ENCODE results near the gene ZNF628.

- TF ChIP-seq CTCF (IDR thresholded peaks at IDR 0.05): no peak
- no peak for TF ChIP-seq POLR2AphosphoS5 (IDR thresholded peaks at IDR 0.05; ENCODE audit: low read depth, low read length)
- no peak for TF ChIP-seq SIN3A (IDR thresholded peaks at IDR 0.05; ENCODE audit: borderline replicate concordance, insufficient read depth, low read depth, low read length)
- no peak for TF ChIP-seq TCF7L2 (IDR thresholded peaks at IDR 0.05; ENCODE audit: low read depth, low read length)
- no peak for TF ChIP-seq REST (IDR thresholded peaks at IDR 0.05; ENCODE audit: insufficient read depth in 1 of 2, low read depth in 2 of 2, low read length in 1 of 2)
Measured at GRCh38 chr19:55529636-55530234, 53.3 kb downstream of the ZNF628 start.
